ENCODE data around the gene PLEKHF1.

Gene PLEKHF1

DNA sequence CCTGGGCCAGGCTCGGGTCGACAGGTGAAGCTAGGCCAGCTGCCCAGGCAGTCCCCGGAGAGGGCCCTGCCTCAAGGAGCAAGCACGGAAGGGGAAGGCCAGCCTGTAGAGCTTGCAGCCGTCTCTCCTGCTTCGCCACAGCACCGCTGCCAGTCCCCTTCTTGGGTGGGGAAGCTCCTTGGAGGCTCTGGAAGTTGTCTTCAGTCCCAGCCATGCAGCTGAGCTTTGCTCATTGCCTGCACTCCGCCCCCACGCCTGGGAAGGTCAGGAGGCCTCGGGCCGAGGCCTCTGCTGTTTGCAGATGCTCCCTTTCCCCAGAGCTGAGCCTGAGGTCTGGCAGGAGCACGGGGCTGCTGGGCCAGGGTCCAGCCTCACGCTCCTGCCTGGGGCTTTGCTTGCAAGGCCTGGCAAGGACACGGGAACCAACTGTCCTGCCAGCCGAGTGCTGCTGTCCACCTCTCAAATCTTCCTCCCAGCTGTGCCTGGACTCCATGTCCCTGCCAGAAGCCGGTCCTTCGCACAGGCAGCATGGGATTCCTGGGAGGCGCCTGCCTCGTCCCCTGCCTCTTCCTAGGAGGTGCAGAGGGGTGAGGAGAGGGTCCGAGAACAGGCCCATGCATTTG lies 13.3 kb downstream of the PLEKHF1 start:
- no peak for DNase-seq (ENCODE audit: low spot score)

DNA sequence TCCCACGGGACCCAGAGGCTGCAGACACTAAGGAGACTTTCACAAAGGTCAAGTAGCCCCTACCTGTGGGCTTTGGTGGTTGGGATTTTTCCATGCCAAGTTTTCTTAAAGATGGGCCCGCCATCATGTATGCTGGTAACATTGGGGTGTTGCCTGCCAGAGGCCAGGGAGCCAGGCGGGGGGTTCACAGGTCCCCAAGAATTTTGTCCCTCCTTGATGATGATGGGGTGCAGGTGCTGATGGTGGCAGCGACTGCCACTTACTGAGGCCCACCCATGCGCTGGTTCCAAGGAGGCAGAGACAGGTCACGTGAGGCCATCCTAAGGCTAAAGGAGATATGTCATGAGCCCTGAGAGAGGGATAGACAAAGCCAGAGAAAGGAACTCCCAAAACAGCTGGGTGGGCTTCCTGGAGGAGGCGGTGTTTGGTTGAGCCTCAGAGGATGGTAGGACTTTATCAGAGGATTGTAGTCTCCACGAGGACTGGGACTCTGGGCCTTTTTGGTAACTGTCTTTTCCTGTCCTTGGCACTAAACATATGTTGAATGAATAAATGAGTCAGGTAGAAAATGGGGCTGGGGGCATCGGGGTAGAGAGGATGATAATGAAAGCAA lies 14.4 kb downstream of the PLEKHF1 start:
- DNase-seq (ENCODE audit: low spot score): no peak

DNA sequence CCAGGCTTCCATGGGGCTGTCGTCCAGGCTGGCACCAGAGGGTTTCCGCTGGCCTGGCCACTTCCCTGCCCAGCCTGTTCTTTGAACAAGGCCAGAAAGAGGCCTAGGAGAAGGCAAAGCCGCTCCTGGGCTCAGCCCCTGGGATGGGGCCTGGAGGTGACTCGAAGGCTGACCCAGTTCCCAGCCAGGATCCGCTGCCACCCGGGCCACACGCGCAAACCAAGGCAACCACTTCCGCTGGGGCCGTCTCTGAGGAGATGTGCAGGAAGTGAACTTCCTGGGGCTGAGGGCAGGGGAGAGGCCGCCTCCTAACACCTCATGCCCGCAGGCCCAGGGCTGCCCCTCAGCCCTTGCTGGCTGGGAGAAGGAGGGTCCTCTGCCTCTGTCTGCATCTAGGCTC lies 15.2 kb downstream of the PLEKHF1 start:
- DNase-seq (ENCODE audit: low spot score): peak; percentile 77

DNA sequence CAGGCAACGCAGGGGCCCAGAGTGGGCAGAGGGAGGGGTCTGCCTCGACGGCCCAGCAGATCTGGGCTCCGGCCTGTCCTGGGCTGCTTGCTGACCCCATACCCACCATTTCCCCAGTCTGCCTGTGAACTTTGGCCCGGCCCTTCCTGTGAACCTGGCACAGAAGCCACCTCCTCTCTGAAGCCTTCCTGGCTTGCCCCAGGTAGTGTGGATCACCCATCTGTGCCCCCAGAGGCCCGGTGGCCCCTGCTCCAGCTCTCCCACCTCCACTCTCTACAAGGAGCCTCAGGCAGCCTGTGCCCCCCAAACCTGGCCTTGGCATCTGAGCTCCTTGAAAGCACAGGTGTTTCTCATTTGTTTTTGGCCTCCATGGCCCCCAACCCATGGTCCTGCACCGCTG lies 15.7 kb downstream of the PLEKHF1 start:
- DNase-seq (ENCODE audit: low spot score): no peak

DNA sequence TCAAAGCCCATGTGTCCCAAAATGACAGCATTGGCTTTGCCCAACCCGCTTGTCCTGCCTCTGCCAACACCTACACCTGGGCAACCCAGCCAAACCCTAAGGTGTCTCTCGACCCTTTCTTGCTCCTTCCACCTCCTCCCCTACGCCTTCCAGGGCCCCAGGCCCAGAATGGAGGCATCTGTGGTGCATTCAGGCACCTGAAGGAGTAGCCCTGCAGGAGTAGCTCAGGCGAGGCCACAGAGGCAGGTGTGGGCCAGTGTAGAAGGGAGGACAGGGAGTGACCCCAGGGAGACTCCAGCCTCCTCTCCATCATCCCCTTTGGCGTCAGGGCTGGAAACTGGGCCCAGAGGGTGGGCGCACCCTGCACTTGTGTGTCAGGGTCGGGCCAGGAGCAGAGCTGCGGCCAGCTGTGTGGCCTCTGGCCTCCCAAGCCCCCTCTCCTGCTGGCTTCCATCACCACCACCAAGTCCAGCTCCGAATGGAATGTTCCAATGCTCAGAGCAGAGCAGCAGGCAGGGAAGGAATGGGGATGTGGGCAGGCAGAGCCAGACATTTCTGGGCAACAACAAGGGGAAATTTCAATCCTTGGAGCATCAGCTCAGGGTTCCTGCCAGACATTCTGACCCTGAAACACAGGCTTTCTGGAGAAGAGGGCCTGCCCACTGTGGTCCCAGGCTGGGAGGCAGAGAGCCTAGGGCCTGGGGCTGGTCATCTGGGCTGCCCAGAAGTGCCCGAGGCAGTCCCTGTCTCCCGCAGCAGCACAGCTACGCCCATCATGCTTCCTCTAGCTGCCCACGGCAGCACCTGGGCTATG lies 16.4 kb downstream of the PLEKHF1 start:
- DNase-seq (ENCODE audit: low spot score): no peak

DNA sequence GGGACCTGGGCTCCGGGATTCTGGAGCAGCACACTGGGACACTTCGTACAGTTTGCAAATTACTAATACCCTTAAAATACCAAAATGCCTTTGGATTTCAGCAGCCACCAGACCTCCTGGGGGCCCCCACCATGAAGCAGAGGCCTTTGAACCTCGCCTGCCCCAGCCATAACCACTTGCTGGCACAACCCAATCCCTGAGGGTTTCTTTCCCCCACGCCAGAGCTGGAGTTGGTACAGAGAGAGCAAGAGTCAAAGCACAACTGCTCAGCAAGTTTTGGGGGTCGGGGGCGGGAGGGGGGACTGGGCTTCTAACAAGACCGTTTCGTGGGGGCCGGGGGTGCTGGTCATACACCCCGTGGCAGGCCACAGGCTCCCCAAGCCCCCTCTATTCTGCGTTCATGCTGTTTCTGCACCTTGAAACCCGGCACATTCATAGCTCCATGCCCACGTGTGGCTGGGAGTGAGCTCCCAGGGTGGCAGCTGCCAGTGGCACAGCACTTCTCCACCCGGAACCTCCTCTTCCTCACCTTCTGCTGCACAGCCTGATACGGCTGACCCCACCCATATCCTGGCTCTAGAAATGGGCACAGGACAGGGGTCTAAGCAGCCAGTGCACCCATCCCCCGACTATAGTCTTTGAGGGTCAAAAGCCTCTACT lies 17.1 kb downstream of the PLEKHF1 start:
- DNase-seq (ENCODE audit: low spot score): no peak

DNA sequence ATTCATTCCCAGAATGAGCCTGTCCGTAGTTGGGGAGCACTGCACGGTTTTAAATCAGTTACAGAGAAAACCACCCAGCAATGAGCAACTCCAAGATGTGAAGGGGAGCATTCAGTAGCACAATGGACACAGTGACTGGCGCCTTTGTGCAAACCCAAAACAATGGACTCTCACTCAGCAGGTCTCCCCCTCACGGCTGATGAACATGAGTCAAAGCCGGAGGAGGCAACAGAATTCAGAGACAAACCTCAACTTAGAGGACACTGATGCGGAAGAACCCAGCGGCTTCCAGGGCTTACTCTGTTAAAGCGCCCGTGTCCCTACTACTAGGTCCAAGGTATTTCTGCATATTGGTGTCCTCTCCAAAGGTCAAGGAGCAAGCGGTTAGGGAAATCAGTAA lies 17.7 kb downstream of the PLEKHF1 start:
- no peak for DNase-seq (ENCODE audit: low spot score)

DNA sequence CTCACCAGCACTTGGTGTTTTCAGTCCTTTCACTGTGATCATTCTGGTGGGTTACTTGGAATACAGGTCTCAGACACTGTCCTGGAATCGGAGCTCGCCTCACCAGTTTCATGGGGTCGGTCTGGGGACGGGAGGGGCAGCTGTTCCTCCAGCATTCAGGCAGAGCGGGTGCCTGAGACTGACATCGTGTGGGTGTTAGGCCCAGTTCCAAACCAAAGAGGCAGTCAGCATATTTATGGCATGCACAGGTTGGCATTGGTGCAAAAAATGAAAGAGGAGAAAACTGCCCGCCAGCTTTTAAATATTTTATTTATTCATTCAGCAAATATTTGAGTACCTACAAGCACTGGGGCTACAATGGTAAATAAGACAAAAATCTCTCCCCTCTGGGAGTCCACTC lies 20.1 kb downstream of the PLEKHF1 start:
- DNase-seq (ENCODE audit: low spot score): no peak

DNA sequence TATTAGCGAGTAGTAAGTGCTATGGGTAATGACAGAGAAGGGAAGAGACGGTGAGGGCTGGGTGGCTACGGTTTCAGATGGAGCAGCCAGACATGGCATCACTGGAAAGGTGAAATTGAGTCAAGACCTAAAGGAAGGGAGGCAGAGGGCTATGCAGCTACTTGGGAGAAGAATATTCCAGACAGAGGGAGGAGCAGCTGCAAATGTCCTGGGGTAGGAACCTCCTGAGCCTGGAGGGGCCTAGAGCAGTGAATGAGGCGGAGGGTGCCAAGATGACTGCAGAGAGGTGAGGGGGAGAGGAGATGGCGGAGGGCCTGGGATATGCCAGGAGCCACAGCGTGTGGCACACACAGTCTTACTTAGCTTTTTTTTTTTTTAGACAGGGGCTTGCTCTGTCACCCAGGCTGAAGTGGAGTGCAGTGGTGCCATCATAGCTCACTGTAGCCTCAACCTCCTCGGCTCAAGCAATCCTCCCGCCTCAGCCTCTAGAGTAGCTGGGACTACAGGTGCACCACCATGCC lies 21.1 kb downstream of the PLEKHF1 start:
- DNase-seq (ENCODE audit: low spot score): no peak

DNA sequence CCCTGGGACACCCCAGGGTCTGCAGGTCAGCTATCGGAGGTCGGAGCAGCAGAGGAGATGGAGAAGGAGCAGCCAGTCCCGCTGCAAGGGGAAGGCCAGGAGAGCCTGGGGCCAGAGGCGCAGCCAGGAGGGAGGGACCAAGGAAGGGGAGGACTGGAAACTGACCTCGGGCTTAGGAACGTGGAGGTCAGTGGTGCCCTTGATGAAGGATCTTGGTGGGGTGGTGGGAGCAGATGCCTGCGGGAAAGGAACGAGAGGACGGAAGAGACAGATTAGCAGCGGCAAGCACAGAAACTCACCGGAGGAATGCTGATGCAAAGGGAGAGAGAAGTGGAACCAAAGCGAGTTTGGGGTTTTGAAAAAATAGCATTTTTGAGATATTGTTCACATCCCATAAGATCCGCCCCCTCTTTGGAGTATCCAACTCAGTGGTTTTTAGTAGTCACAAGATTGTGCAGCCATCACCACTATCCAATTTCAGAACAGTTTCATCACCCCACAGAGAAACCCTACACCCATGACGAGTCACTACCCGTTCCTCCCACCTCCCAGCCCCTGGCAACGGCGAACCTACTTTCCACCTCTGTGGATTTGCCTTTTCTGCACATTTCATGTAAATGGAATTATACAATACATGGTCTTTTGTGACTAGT lies 22.1 kb downstream of the PLEKHF1 start:
- no peak for DNase-seq (ENCODE audit: low spot score)

DNA sequence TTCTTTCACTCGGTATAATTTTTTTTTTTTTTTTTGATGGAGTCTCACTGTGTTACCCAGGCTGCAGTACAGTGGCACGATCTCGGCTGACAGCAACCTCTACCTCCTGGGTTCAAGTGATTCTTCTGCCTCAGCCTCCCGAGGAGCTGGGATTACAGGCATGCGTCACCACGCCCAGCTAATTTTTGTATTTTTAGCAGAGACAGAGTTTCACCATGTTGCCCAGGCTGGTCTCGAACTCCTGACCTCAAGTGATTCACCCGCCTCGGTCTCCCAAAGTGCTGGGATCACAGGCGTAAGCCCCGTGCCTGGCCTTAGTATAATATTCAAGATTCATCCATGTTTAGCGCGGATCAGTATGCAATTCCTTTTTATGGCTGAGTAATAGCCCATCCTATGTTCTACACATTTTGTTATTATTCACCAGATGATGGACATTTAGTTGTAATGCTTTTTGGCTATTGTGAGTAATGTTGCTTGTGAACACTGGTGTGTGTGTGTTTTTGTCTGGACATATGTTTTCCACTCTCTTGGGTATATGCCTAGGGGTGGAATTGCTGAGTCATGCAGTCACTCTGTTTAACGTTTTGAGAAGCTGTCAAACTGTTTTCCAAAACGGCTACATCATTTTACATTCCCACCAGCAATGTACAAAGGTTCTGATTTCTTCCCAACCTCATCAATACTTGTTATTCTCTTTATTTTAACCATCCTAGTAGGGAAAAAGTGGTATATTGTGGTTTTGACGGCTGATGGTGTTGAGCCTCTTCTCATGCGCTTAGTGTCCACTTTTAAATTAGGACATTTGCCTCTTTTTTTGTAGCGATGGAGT lies 22.9 kb downstream of the PLEKHF1 start:
- no peak for DNase-seq (ENCODE audit: low spot score)

DNA sequence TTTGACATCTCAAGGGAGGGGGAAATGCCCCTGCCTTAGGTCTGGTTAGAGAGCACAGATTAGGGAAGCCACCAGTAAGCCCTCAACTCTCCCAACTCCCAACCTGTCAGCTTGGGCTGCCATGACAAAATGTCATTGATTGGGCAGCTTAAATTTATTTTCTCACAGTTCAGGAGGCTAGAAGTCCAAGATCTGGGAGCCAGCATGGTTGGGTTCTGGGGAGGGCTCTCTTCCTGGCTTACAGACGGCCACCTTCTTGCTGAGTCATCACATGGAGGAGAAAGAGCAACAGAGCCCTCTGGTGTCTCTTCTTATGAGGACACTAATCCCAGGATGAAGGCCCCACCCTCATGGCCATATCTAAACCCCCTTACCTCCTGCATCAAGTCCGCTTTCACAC lies 25.6 kb downstream of the PLEKHF1 start:
- peak; percentile 78 for DNase-seq (ENCODE audit: low spot score)

DNA sequence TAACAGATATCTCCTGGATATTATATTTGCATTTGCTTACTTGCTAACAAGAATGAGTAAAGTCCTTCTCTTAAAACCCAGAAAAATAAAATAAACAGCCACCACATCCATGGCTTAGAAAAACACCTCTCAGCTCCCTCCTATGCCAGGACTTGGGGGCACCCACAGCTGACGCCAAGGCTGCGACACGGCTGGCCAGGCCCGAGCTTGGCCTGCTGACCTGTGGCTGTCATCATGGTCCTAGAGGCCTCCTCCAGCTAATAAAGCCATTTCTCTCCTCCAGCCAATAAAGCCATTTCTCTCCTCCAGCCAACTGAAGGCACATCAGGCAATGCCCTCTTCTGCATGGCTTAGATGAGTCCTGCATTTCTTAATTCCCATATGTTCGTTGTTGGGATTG lies 28.9 kb downstream of the PLEKHF1 start:
- no peak for DNase-seq (ENCODE audit: low spot score)

DNA sequence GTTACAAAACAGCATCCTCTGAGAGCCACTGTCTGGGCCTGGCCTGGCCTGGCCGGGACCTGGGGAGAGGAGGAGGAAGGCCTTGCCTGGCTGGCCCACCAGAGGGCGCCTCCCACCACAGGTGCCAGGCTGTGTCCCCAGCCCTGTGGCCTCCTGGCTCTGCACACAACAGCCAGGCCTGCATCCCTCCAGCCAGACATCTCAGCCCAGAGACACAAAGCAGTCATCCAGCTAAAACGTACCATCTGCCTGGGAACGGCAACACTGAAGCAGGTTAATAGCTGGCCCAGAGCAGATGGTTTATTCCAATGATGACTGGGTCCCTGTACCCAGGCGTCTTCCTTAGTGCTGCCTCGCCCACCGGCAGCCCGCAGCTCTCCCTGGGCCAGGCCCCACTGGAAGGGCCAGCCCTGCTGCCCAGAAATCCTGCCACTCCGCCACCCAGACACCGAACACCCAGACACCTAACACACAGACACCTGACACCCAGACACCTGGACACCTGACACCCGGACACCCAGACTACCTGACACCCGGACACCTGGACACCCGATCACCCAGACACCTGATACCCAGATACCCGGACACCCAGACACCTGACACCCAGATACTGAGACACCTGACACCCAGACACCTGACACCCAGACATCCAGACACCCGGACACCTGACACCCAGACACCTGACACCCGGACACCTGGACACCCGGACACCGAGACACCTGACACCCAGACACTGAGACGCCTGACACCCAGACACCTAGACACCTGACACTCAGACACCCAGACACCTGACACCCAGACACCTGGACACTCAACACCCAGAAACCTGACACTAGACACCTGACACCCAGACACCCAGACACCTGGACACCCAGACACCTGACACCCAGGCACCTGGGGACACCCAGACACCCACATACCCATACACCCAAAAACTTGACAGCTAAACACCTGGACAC lies 29.7 kb downstream of the PLEKHF1 start:
- DNase-seq (ENCODE audit: low spot score): peak; percentile 81

DNA sequence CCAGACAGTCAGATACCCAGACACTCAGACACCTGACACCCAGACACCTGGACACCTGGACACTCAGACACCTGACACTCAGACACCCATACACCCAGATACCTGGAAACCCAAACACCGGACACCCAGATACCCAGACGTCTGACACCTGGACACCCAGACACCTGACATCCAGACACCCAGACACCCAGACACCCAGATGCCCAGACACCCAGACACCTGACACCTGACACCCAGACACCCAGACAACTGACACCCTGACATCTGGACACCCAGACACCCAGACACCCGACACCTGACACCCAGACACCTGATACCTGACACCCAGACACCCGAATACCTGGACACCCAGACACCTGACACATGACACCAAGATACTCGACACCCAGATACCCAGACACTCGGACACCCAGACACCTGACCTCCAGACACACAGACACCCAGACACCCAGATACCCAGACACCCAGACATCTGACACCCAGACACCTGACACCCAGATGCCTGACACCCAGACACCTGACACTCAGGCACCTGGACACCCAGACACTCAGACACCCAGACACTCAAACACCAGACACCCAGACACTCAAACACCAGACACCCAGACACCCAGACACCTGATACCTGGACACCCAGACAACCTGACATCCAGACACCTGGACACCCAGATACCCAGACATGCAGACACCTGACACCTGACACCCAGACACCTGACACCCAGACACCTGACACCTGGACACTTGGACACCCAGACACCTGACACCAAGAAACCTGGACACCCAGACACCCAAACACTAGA lies 30.7 kb downstream of the PLEKHF1 start:
- DNase-seq (ENCODE audit: low spot score): no peak

DNA sequence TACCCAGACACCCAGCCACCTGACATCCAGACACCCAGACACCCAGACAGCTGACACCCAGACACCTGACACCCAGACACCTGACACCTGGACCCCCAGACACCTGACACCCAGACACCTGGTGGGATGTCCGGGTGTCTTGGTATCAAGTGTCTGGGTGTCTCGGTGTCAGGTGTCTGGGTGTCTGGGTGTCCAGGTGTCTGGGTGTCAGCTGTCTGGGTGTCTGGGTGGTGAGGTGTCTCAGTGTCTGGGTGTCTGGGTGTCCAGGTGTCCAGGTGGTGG lies 31.2 kb downstream of the PLEKHF1 start:
- no peak for DNase-seq (ENCODE audit: low spot score)

DNA sequence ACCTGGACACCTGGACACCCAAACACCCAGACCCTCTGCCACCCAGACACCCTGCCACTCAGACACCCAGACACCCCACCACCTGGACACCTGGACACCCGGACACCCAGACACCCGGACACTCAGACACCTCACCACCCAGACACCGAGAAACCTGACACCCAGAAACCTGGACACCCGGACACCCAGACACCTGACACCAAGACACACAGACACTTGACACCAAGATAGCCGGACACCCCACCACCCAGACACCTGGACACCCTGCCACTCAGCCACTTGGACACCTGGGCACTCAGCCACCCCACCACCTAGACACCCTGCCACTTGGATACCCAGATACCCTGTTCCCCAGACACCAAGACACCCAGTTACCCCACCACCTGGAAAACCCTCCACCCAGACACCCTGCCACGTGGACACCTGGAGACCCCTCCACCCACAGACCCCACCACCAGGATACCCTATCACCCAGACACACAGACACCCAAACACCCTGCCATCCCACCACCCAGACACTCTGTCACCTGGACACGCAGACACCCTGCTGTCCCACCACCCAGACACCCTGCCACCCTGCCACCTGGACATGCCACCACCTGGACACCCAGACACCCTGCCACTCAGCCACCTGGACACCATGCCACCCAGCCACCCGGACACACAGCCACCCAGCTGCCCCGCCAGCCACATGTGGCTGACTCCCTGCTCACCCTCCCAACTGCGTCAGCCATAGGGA lies 32.4 kb downstream of the PLEKHF1 start:
- DNase-seq (ENCODE audit: low spot score): no peak

DNA sequence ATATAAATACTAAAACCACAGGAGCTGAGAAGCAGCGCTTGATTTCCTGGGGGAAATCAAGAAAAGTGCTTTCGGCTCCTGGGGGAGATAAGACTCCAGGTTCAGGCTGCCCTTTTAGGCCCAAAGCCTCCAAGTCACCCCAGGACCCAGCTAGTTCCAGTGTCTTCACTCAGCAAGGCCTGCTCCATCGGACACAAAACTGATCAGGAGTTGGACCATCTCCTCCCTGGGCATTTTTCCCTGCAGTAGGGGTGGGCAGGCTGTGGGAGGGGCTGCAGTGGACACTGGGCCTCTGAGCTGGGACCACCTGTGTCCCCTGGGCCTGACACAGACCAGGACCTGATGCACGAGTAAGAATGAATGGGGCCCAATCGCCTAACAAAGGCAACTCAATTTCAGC lies 34.6 kb downstream of the PLEKHF1 start:
- no peak for DNase-seq (ENCODE audit: low spot score)

DNA sequence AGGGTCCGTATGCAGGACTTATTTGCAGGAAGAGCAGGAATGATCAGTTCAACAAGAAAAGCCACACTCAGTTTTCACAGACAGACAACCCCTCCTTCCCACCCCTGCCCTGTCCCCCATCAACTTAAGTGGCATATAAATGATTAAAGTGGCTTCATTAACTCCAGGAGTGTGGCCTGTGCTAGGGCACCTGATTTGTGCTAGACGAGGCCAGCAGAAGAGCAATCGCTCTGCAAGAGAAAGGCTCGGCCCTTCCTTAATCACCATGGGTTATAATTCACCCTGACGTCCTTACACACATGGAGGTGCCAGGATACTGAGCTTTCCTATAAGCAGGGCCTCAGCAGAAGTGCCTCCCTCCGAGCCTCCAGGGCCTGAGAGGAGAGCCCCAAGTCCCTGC lies 35.2 kb downstream of the PLEKHF1 start:
- DNase-seq (ENCODE audit: low spot score): no peak
